AG10803 (cell line): Measurements from ENCODE around the gene HEATR5A.
"Not testable (repeated sequence)": the region's sequence is repeated elsewhere in the genome, so short reads cannot be mapped to it uniquely, and the experiment has no call there.

ENCODE experiments used
- DNase-seq: peaks from one replicate; pipeline ENCODE4 v3.0.0; 2010; ENCODE audit warnings: low read depth
- H3K4me3 ChIP-seq: 2 replicates; pipeline ENCODE4 v1.5.1; 2011; ENCODE audit warnings: mild to moderate bottlenecking, low read length, control low read depth
- CTCF ChIP-seq: conservative IDR thresholded peaks from 2 replicates; pipeline ENCODE4 v1.5.1; 2011; ENCODE audit warnings: mild to moderate bottlenecking, low read length, control low read depth, inconsistent platforms

Gene HEATR5A

GRCh38 chr14:31280871-31281220, 139.5 kb downstream of the HEATR5A start:
- no peak for TF ChIP-seq CTCF
- no peak for DNase-seq
- H3K4me3 ChIP-seq = no peak overlapping the region

GRCh38 chr14:31280132-31280870, 140.0 kb downstream of the HEATR5A start:
- no peak for TF ChIP-seq CTCF

GRCh38 chr14:31278883-31279282, 141.5 kb downstream of the HEATR5A start:
- no peak for TF ChIP-seq CTCF
- DNase-seq = no peak
- no peak overlapping the region for H3K4me3 ChIP-seq

More at GRCh38 chr14:31280132-31280870, 140.0 kb downstream of the HEATR5A start:
- H3K4me3 ChIP-seq = no peak overlapping the region
- no peak for DNase-seq

- no peak for DNase-seq
- H3K4me3 ChIP-seq = no peak overlapping the region
- no peak for TF ChIP-seq CTCF
Measured at GRCh38 chr14:31277085-31277484, 143.3 kb downstream of the HEATR5A start.

GRCh38 chr14:31276417-31276816, 143.9 kb downstream of the HEATR5A start:
- DNase-seq, H3K4me3 ChIP-seq: not testable (repeated sequence)

GRCh38 chr14:31275731-31276130, 144.6 kb downstream of the HEATR5A start:
- no peak for DNase-seq
- TF ChIP-seq CTCF = no peak
- H3K4me3 ChIP-seq = no peak overlapping the region

- no peak overlapping the region for H3K4me3 ChIP-seq
- DNase-seq = no peak
- no peak for TF ChIP-seq CTCF
Measured at GRCh38 chr14:31271648-31272047, 148.7 kb downstream of the HEATR5A start.
